Fibroblast of lung (primary cell): ENCODE measurements around the gene PAPOLB.

Experiments used
- CTCF ChIP-seq, 2 donors: IDR thresholded peaks in 1 of 2; conservative IDR thresholded peaks in 1 of 2; 1 replicate in 1 of 2; 2 replicates in 1 of 2; pipeline ENCODE4 v1.5.1; 2011 to 2012; ENCODE audit warnings: low read length in 2 of 2, control low read depth in 1 of 2, inconsistent platforms in 1 of 2, low read depth in 1 of 2, mild to moderate bottlenecking in 1 of 2
- EZH2 ChIP-seq: IDR thresholded peaks from 2 replicates; pipeline ENCODE4 v1.5.1; 2012; ENCODE audit warnings: low read length, control low read depth, mild to moderate bottlenecking; ENCODE audit errors: missing control alignments

DNA sequence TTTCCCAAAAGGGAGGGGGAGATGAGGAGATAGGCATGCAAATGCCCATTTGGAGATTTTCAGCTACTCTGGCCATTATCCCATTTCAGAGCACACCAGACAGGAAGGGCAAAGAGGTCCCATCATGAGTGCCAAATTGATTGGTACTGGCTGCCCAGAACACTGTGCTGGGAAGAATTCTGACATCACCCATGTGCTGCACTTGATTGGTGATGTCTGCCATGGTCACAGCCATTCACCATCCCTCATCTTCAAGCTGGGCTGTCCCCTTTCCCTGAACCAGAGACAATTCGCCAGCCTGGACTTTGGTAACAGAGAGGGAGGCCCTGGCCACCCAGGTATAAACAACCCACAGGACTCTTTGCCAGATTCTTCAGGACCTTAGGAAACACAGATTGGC, 44.9 kb upstream of the PAPOLB start:
- TF ChIP-seq CTCF (conservative IDR thresholded peaks at IDR 0.05 in 1 of 2, IDR thresholded peaks at IDR 0.05 in 1 of 2; ENCODE audit: low read depth in 1 of 2, low read length in 2 of 2): no peak
- TF ChIP-seq EZH2: no peak
